SK-N-SH treated with all-trans-retinoic acid at 6 μM for 48 hours (cell line): ENCODE results near the gene FBH1.
"Not testable (repeated sequence)": the region's sequence is repeated elsewhere in the genome, so short reads cannot be mapped to it uniquely, and the experiment has no call there.

Experiments
- ATAC-seq: fragments of 200-7000 bp; cut with Tn5 transposase; 3 replicates; pipeline ENCODE4 v1.9.1; 2020; ENCODE audit warnings: mild to moderate bottlenecking, moderate library complexity
- ARNTL ChIP-seq: fragments of 450-650 bp; formaldehyde crosslinking; IDR thresholded peaks from 2 replicates; pipeline ENCODE4 v1.5.0; 2020; ENCODE audit warnings: low read depth, mild to moderate bottlenecking, moderate library complexity, borderline replicate concordance
- BACH2 ChIP-seq: fragments of 250-450 bp; sonication (Bioruptor Pico); IDR thresholded peaks from 2 replicates; pipeline ENCODE4 v1.9.0; 2021; ENCODE audit warnings: mild to moderate bottlenecking, borderline replicate concordance
- CREB5 ChIP-seq: fragments of 250-450 bp; sonication (Bioruptor Pico); IDR thresholded peaks from 2 replicates; pipeline ENCODE4 v1.5.1; 2020; ENCODE audit warnings: low read depth, mild to moderate bottlenecking, moderate library complexity
- CSDC2 ChIP-seq: fragments of 250-450 bp; sonication (Bioruptor Pico); IDR thresholded peaks from 2 replicates; pipeline ENCODE4 v1.5.0; 2020; ENCODE audit warnings: mild to moderate bottlenecking, moderate library complexity
- CSRNP3 ChIP-seq: fragments of 250-450 bp; sonication (Bioruptor Pico); IDR thresholded peaks from 2 replicates; pipeline ENCODE4 v1.5.1; 2021; ENCODE audit warnings: mild to moderate bottlenecking, moderate library complexity
- ESRRG ChIP-seq: fragments of 250-450 bp; sonication (Bioruptor Pico); IDR thresholded peaks from 2 replicates; pipeline ENCODE4 v1.6.1; 2021; ENCODE audit warnings: mild to moderate bottlenecking
- GLIS3 ChIP-seq: fragments of 250-450 bp; sonication (Bioruptor Pico); IDR thresholded peaks from 2 replicates; pipeline ENCODE4 v1.5.0; 2020; ENCODE audit warnings: mild to moderate bottlenecking, moderate library complexity
- ISL1 ChIP-seq: fragments of 250-450 bp; sonication (Bioruptor Pico); IDR thresholded peaks from 2 replicates; pipeline ENCODE4 v2.1.2; 2022; ENCODE audit warnings: mild to moderate bottlenecking, moderate library complexity
- OSR1 ChIP-seq: fragments of 250-450 bp; sonication (Bioruptor Pico); IDR thresholded peaks from 2 replicates; pipeline ENCODE4 v1.8.0; 2022; ENCODE audit warnings: moderate library complexity, mild to moderate bottlenecking, inconsistent platforms
- PATZ1 ChIP-seq: fragments of 250-450 bp; sonication (Bioruptor Pico); IDR thresholded peaks from 2 replicates; pipeline ENCODE4 v1.8.0; 2020; ENCODE audit warnings: mild to moderate bottlenecking, moderate library complexity, borderline replicate concordance
- POU6F1 ChIP-seq: fragments of 250-450 bp; sonication (Bioruptor Pico); IDR thresholded peaks from 2 replicates; pipeline ENCODE4 v1.8.0; 2021; ENCODE audit warnings: low read depth, mild to moderate bottlenecking, moderate library complexity, borderline replicate concordance
- PPARA ChIP-seq: fragments of 250-450 bp; sonication (Bioruptor Pico); IDR thresholded peaks from 2 replicates; pipeline ENCODE4 v1.5.0; 2020; ENCODE audit warnings: mild to moderate bottlenecking, borderline replicate concordance
- RARB ChIP-seq: fragments of 250-450 bp; sonication (Bioruptor Pico); IDR thresholded peaks from 2 replicates; pipeline ENCODE4 v1.8.0; 2021; ENCODE audit warnings: mild to moderate bottlenecking, moderate library complexity
- SNAI2 ChIP-seq: fragments of 250-450 bp; sonication (Bioruptor Pico); IDR thresholded peaks from 2 replicates; pipeline ENCODE4 v1.5.0; 2020; ENCODE audit warnings: mild to moderate bottlenecking, moderate library complexity
- TOX ChIP-seq: fragments of 250-450 bp; sonication (Bioruptor Pico); IDR thresholded peaks from 2 replicates; pipeline ENCODE4 v1.8.0; 2021; ENCODE audit warnings: mild to moderate bottlenecking, moderate library complexity, borderline replicate concordance
- TSHZ2 ChIP-seq: fragments of 250-450 bp; sonication (Bioruptor Pico); IDR thresholded peaks from 2 replicates; pipeline ENCODE4 v1.5.0; 2020; ENCODE audit warnings: mild to moderate bottlenecking, moderate library complexity
- ZC3H10 ChIP-seq: fragments of 250-450 bp; sonication (Bioruptor Pico); IDR thresholded peaks from 2 replicates; pipeline ENCODE4 v1.5.1; 2021; ENCODE audit warnings: mild to moderate bottlenecking, moderate library complexity
- ZFP30 ChIP-seq: fragments of 450-650 bp; formaldehyde crosslinking; IDR thresholded peaks from 2 replicates; pipeline ENCODE4 v1.5.0; 2022; ENCODE audit warnings: mild to moderate bottlenecking, moderate library complexity
- ZNF565 ChIP-seq: fragments of 450-650 bp; formaldehyde crosslinking; conservative IDR thresholded peaks from 2 replicates; pipeline ENCODE4 v1.5.0; 2020; ENCODE audit warnings: low read depth, mild to moderate bottlenecking, moderate library complexity
- ZNF70 ChIP-seq: fragments of 450-650 bp; formaldehyde crosslinking; IDR thresholded peaks from 2 replicates; pipeline ENCODE4 v1.5.0; 2020; ENCODE audit warnings: mild to moderate bottlenecking, moderate library complexity
- ZNF8 ChIP-seq: fragments of 450-650 bp; formaldehyde crosslinking; IDR thresholded peaks from 2 replicates; pipeline ENCODE4 v1.5.0; 2020; ENCODE audit warnings: mild to moderate bottlenecking, moderate library complexity

The FBH1 gene

GRCh38 chr10:5844345-5845055 is 45.5 kb upstream of the FBH1 start:
- TF ChIP-seq PPARA (no peak), CSRNP3 (CRISPR knock-in tag) (no peak)
- ATAC-seq, result no peak

GRCh38 chr10:5846667-5847066 is 43.4 kb upstream of the FBH1 start:
- ATAC-seq, result not testable (repeated sequence)

- TF ChIP-seq BACH2 (CRISPR knock-in tag) (no peak), GLIS3 (CRISPR knock-in tag) (no peak), ARNTL (CRISPR knock-in tag) (no peak), ISL1 (CRISPR knock-in tag) (no peak), CSRNP3 (CRISPR knock-in tag) (no peak), RARB (no peak), CSDC2 (CRISPR knock-in tag) (no peak), CREB5 (CRISPR knock-in tag) (no peak), SNAI2 (no peak), PATZ1 (CRISPR knock-in tag) (no peak), POU6F1 (CRISPR knock-in tag) (no peak), ZFP30 (CRISPR knock-in tag) (no peak), TSHZ2 (no peak), ZC3H10 (CRISPR knock-in tag) (no peak), ESRRG (no peak), ZNF565 (CRISPR knock-in tag) (no peak), TOX (CRISPR knock-in tag) (no peak), ZNF8 (CRISPR knock-in tag) (no peak), OSR1 (CRISPR knock-in tag) (no peak), ZNF70 (CRISPR knock-in tag) (no peak)
These were observed 35.9 kb upstream of the FBH1 start for GRCh38 chr10:5854131-5854475.

More at GRCh38 chr10:5854131-5854475, 35.9 kb upstream of the FBH1 start:
- ATAC-seq, result no peak
